ENCODE results near the gene PRPF8. TPM values are rescaled to one million over a fixed set of nuclear protein-coding genes. Genes with fewer than 3 reads are reported as not detected.

PRPF8 gene
- total RNA-seq, 1 donor from 2014 or later, result 297 TPM

DNA sequence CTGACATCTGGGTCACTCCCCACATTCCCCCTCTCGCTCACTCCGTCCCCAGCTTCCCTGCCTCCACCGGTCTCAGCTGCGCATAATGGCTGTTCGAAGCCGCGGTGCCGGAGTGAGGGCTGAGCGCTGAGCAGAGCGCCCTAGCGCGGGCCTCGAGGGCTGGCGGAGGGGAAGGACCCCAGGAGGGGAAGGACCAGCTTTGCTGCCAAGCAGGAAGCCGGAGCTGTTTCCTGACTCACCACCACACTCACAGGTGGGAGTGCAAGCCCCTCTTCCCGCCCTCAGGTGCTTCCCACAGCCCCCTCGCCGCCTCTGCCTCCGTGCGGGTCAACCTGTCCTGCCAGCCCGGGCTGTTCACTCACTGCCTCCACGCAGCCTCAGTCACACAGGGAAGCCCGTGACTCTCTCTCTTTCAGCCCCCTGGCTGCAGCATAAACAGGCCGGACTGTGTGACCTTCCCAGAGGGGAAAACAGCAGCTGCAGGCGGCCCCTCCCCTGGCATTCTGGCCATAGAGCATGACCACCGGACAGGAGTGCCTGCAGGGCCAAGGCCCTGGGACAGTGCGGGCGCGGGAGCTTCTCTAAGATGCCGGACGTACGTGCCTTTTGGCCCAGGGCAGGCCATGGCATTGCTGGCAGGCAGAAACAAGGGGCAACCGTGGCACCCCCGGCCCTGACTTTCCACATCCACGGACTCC is 79.7 kb downstream of the PRPF8 start:
- TF ChIP-seq, protein P1, sequence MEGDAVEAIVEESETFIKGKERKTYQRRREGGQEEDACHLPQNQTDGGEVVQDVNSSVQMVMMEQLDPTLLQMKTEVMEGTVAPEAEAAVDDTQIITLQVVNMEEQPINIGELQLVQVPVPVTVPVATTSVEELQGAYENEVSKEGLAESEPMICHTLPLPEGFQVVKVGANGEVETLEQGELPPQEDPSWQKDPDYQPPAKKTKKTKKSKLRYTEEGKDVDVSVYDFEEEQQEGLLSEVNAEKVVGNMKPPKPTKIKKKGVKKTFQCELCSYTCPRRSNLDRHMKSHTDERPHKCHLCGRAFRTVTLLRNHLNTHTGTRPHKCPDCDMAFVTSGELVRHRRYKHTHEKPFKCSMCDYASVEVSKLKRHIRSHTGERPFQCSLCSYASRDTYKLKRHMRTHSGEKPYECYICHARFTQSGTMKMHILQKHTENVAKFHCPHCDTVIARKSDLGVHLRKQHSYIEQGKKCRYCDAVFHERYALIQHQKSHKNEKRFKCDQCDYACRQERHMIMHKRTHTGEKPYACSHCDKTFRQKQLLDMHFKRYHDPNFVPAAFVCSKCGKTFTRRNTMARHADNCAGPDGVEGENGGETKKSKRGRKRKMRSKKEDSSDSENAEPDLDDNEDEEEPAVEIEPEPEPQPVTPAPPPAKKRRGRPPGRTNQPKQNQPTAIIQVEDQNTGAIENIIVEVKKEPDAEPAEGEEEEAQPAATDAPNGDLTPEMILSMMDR (IDR thresholded peaks at IDR 0.05; ENCODE audit: partially characterized antibody, unreplicated experiment), result no peak
- Mint-ChIP-seq H3K27me3 (ENCODE audit: unreplicated experiment) (no peaks in the 10 kb centered on the region), H3K36me3 (ENCODE audit: unreplicated experiment) (peaks cover 15% of the 10 kb centered on the region), H3K9me3 (ENCODE audit: unreplicated experiment) (peaks cover 2% of the 10 kb centered on the region), H3K4me3 (ENCODE audit: unreplicated experiment) (no peak overlapping the region), H3K27ac (ENCODE audit: unreplicated experiment) (no peak overlapping the region), H3K4me1 (ENCODE audit: low read depth, unreplicated experiment) (no peaks in the 10 kb centered on the region)
- DNase-seq, result peak; percentile 29

DNA sequence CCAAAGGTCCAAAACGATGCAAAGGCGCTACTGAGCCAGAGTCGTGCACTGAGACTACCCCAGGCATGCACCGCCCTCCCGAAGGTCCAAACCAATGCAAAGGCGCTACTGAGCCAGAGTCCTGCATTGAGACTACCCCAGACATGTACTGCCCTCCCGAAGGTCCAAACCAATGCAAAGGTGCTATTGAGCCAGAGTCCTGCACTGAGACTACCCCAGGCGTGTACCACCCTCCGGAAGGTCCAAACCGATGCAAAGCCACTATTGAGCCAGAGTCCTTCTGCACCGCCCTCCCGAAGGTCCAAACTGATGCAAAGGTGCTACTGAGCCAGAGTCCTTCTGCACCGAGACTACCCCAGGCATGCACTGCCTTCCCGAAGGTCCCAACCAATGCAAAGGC is 83.1 kb downstream of the PRPF8 start:
- peaks cover 4% of the 10 kb centered on the region for H3K9me3 Mint-ChIP-seq (ENCODE audit: unreplicated experiment)
- DNase-seq, result no peak
- no peak overlapping the region for H3K27ac Mint-ChIP-seq (ENCODE audit: unreplicated experiment)
- peaks cover 15% of the 10 kb centered on the region for H3K36me3 Mint-ChIP-seq (ENCODE audit: unreplicated experiment)
- H3K4me3 Mint-ChIP-seq (ENCODE audit: unreplicated experiment), result no peak overlapping the region
- H3K4me1 Mint-ChIP-seq (ENCODE audit: low read depth, unreplicated experiment), result no peaks in the 10 kb centered on the region
- H3K27me3 Mint-ChIP-seq (ENCODE audit: unreplicated experiment), result no peaks in the 10 kb centered on the region
- TF ChIP-seq, protein P1 (IDR thresholded peaks at IDR 0.05; ENCODE audit: partially characterized antibody, unreplicated experiment), result no peak

Other genes starting within 250 kb of the PRPF8 start
- 46.4 TPM for gene CRK, start 228.6 kb downstream of the PRPF8 start, total RNA-seq (ENCODE audit: unreplicated experiment)
- gene MYO1C, start 192.2 kb downstream of the PRPF8 start, total RNA-seq (ENCODE audit: unreplicated experiment), result 58.5 TPM
- gene INPP5K, start 168.3 kb downstream of the PRPF8 start, total RNA-seq (ENCODE audit: unreplicated experiment), result 42.4 TPM
- gene PITPNA, start 122.1 kb downstream of the PRPF8 start, total RNA-seq (ENCODE audit: unreplicated experiment), result 65.5 TPM
- 31.3 TPM for gene SLC43A2, start 56.0 kb downstream of the PRPF8 start, total RNA-seq (ENCODE audit: unreplicated experiment)
- 4.0 TPM for gene SCARF1, start 39.1 kb downstream of the PRPF8 start, total RNA-seq (ENCODE audit: unreplicated experiment)
- 4.2 TPM for gene RILP, start 35.0 kb downstream of the PRPF8 start, total RNA-seq (ENCODE audit: unreplicated experiment)
- gene TLCD2, start 25.5 kb upstream of the PRPF8 start, total RNA-seq (ENCODE audit: unreplicated experiment), result 0.96 TPM
- 13.4 TPM for gene WDR81, start 39.8 kb upstream of the PRPF8 start, total RNA-seq (ENCODE audit: unreplicated experiment)
- gene SERPINF2, start 58.0 kb upstream of the PRPF8 start, total RNA-seq (ENCODE audit: unreplicated experiment), result 0.37 TPM
- 9.7 TPM for gene SERPINF1, start 77.2 kb upstream of the PRPF8 start, total RNA-seq (ENCODE audit: unreplicated experiment)
- 11.4 TPM for gene SMYD4, start 145.0 kb upstream of the PRPF8 start, total RNA-seq (ENCODE audit: unreplicated experiment)
- 43.4 TPM for gene RPA1, start 145.1 kb upstream of the PRPF8 start, total RNA-seq (ENCODE audit: unreplicated experiment)